ENCODE measurements around the gene RGSL1.

GRCh38 chr1:182602935-182603645 is 153.1 kb downstream of the RGSL1 start:
- TF ChIP-seq CTCF (IDR thresholded peaks at IDR 0.05), result no peak
- TF ChIP-seq POLR2AphosphoS5 (IDR thresholded peaks at IDR 0.05), result peak in 1 of 3 donors; percentile 54
